ENCODE results near the gene BRIP1. TPM values are rescaled to one million over a fixed set of nuclear protein-coding genes. Genes with fewer than 3 reads are reported as not detected.

The BRIP1 gene
- total RNA-seq, 1 donor: 6.2 TPM

- no peaks in the 10 kb centered on the region for H3K36me3 ChIP-seq (ENCODE audit: insufficient read depth, low read length)
- no peaks in the 10 kb centered on the region for H4K20me1 ChIP-seq (ENCODE audit: insufficient read depth, low read length)
- no peak overlapping the region for H2AFZ ChIP-seq (ENCODE audit: low read length)
- H3K27me3 ChIP-seq (ENCODE audit: insufficient read depth, low read length): no peaks in the 10 kb centered on the region
- H3K27ac ChIP-seq (ENCODE audit: low read depth, low read length): no peak overlapping the region
- H3K4me3 ChIP-seq (ENCODE audit: insufficient read depth, low read length): no peak overlapping the region
- DNase-seq (ENCODE audit: insufficient read length, low spot score, missing footprints): no peak
- H3K79me2 ChIP-seq (ENCODE audit: insufficient read depth, low read length): no peaks in the 10 kb centered on the region
- TF ChIP-seq, protein P1, sequence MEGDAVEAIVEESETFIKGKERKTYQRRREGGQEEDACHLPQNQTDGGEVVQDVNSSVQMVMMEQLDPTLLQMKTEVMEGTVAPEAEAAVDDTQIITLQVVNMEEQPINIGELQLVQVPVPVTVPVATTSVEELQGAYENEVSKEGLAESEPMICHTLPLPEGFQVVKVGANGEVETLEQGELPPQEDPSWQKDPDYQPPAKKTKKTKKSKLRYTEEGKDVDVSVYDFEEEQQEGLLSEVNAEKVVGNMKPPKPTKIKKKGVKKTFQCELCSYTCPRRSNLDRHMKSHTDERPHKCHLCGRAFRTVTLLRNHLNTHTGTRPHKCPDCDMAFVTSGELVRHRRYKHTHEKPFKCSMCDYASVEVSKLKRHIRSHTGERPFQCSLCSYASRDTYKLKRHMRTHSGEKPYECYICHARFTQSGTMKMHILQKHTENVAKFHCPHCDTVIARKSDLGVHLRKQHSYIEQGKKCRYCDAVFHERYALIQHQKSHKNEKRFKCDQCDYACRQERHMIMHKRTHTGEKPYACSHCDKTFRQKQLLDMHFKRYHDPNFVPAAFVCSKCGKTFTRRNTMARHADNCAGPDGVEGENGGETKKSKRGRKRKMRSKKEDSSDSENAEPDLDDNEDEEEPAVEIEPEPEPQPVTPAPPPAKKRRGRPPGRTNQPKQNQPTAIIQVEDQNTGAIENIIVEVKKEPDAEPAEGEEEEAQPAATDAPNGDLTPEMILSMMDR (IDR thresholded peaks at IDR 0.05; ENCODE audit: extremely low read depth, low read depth, low read length): no peak
- H3K9me3 ChIP-seq (ENCODE audit: low read depth, low read length): peaks cover 9% of the 10 kb centered on the region
- no peak overlapping the region for H3K4me2 ChIP-seq (ENCODE audit: insufficient read depth, low read length)
- H3K4me1 ChIP-seq (ENCODE audit: insufficient read depth, low read length): no peaks in the 10 kb centered on the region
Measured at GRCh38 chr17:61699694-61700093, 163.6 kb downstream of the BRIP1 start.

DNA sequence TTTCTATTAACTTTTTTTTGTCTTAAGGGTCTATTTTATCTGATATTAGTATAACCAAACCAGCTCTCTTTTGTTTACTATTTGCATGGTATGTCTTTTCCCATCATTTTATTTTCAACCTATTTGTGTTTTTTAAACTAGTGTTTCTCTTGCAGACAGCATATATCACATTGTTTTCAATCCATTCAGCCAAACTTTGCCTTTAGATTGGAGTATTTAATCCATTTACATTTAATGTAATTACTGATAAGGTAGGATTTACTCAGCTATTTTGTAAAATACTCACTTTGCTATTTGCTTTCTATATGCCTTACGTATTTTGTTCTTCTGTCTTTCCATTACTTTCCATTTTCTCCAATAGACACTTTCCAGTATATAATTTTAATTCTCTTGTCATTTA lies 164.3 kb downstream of the BRIP1 start:
- no peak overlapping the region for H3K27ac ChIP-seq (ENCODE audit: low read depth, low read length)
- DNase-seq (ENCODE audit: insufficient read length, low spot score, missing footprints): no peak
- H3K4me1 ChIP-seq (ENCODE audit: insufficient read depth, low read length): peaks cover 5% of the 10 kb centered on the region
- TF ChIP-seq, protein P1 (IDR thresholded peaks at IDR 0.05; ENCODE audit: extremely low read depth, low read depth, low read length): no peak
- H3K36me3 ChIP-seq (ENCODE audit: insufficient read depth, low read length): no peaks in the 10 kb centered on the region
- no peaks in the 10 kb centered on the region for H4K20me1 ChIP-seq (ENCODE audit: insufficient read depth, low read length)
- no peaks in the 10 kb centered on the region for H3K79me2 ChIP-seq (ENCODE audit: insufficient read depth, low read length)
- no peak overlapping the region for H3K4me2 ChIP-seq (ENCODE audit: insufficient read depth, low read length)
- no peaks in the 10 kb centered on the region for H3K27me3 ChIP-seq (ENCODE audit: insufficient read depth, low read length)
- H3K9me3 ChIP-seq (ENCODE audit: low read depth, low read length): peaks cover 9% of the 10 kb centered on the region
- no peak overlapping the region for H2AFZ ChIP-seq (ENCODE audit: low read length)
- H3K4me3 ChIP-seq (ENCODE audit: insufficient read depth, low read length): no peak overlapping the region

DNA sequence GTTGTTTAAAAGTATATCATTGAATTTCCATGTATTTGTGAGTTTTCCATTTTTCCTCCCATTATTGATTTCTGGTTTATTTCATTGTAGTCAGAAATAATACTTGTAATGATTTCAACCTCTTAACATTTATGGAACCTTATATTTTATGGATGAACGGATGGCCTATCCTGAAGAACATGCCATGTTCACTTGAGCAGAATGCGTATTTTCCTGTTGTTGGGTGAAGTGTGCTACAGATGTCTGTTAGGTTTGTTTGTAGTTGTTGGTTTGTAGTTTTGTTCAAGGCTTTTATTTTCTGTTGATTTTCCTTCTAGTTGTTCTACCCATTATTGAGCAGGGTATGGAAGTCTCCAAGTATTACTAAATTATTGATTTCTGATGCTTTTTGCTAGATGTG lies 165.1 kb downstream of the BRIP1 start:
- H3K4me1 ChIP-seq (ENCODE audit: insufficient read depth, low read length): peaks cover 7% of the 10 kb centered on the region
- no peaks in the 10 kb centered on the region for H3K79me2 ChIP-seq (ENCODE audit: insufficient read depth, low read length)
- no peaks in the 10 kb centered on the region for H4K20me1 ChIP-seq (ENCODE audit: insufficient read depth, low read length)
- H3K4me2 ChIP-seq (ENCODE audit: insufficient read depth, low read length): no peak overlapping the region
- no peak overlapping the region for H3K27ac ChIP-seq (ENCODE audit: low read depth, low read length)
- peaks cover 9% of the 10 kb centered on the region for H3K9me3 ChIP-seq (ENCODE audit: low read depth, low read length)
- H3K4me3 ChIP-seq (ENCODE audit: insufficient read depth, low read length): no peak overlapping the region
- no peaks in the 10 kb centered on the region for H3K36me3 ChIP-seq (ENCODE audit: insufficient read depth, low read length)
- no peak overlapping the region for H2AFZ ChIP-seq (ENCODE audit: low read length)
- no peak for DNase-seq (ENCODE audit: insufficient read length, low spot score, missing footprints)
- TF ChIP-seq, protein P1 (IDR thresholded peaks at IDR 0.05; ENCODE audit: extremely low read depth, low read depth, low read length): no peak
- H3K27me3 ChIP-seq (ENCODE audit: insufficient read depth, low read length): no peaks in the 10 kb centered on the region

- Histone ChIP-seq H3K9me3 (ENCODE audit: low read depth, low read length) (peaks cover 9% of the 10 kb centered on the region), H3K79me2 (ENCODE audit: insufficient read depth, low read length) (no peaks in the 10 kb centered on the region), H3K27me3 (ENCODE audit: insufficient read depth, low read length) (no peaks in the 10 kb centered on the region), H4K20me1 (ENCODE audit: insufficient read depth, low read length) (no peaks in the 10 kb centered on the region), H3K27ac (ENCODE audit: low read depth, low read length) (no peak overlapping the region), H3K4me3 (ENCODE audit: insufficient read depth, low read length) (no peak overlapping the region), H3K36me3 (ENCODE audit: insufficient read depth, low read length) (no peaks in the 10 kb centered on the region), H3K4me1 (ENCODE audit: insufficient read depth, low read length) (peaks cover 7% of the 10 kb centered on the region), H3K4me2 (ENCODE audit: insufficient read depth, low read length) (no peak overlapping the region), H2AFZ (ENCODE audit: low read length) (no peak overlapping the region)
- no peak for DNase-seq (ENCODE audit: insufficient read length, low spot score, missing footprints)
- TF ChIP-seq, protein P1 (IDR thresholded peaks at IDR 0.05; ENCODE audit: extremely low read depth, low read depth, low read length): no peak
Measured at GRCh38 chr17:61695779-61696337, 167.5 kb downstream of the BRIP1 start.
